ENCODE results near the gene ABTB2.

DNA sequence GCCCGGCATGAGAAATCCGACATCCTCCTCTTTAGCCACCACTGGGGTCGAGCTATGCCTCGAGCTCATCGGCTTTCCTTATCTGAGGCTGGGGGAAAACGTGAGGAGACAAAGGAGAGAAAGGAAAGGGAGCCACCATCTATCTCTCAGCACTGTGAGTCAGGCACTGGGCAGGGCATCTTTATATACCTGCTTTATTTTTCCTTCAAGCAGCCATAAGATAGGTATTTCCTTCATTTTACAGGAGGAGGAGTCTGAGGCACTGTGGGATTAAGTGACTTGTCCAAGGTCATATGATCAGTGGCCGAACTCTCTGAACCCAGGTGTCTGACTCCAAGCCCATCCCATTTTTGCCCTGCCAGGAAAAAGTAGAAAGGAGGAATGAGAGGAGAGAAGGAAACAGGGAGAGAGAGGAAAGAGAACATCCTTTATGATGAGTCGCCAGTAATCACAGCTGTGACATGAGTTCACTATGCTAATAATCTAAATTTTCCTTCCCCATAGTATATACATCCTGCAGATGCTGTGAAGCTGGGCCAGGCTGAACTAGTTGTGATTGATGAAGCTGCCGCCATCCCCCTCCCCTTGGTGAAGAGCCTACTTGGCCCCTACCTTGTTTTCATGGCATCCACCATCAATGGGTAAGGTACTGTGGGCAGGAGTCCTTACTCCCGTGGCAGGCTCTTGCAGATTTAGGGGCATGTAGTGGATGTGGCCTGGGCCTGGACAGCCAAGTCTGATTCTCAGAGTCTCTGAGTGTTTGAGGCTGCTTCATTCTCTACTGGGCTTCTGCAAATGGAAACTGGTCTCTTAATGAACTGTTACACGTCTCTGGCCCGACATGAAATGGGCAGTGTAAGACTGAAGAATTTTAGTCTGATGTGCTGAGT is 230.6 kb downstream of the ABTB2 start:
- TF ChIP-seq, protein P1, sequence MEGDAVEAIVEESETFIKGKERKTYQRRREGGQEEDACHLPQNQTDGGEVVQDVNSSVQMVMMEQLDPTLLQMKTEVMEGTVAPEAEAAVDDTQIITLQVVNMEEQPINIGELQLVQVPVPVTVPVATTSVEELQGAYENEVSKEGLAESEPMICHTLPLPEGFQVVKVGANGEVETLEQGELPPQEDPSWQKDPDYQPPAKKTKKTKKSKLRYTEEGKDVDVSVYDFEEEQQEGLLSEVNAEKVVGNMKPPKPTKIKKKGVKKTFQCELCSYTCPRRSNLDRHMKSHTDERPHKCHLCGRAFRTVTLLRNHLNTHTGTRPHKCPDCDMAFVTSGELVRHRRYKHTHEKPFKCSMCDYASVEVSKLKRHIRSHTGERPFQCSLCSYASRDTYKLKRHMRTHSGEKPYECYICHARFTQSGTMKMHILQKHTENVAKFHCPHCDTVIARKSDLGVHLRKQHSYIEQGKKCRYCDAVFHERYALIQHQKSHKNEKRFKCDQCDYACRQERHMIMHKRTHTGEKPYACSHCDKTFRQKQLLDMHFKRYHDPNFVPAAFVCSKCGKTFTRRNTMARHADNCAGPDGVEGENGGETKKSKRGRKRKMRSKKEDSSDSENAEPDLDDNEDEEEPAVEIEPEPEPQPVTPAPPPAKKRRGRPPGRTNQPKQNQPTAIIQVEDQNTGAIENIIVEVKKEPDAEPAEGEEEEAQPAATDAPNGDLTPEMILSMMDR (IDR thresholded peaks at IDR 0.05) = no peak
- TF ChIP-seq POLR2A (IDR thresholded peaks at IDR 0.05) = no peak

Data from right lobe of liver (tissue), 4 donors.